Cerebellar cortex (tissue), 1 donor: Measurements from ENCODE around the gene S1PR2.
"Not testable (repeated sequence)": the region's sequence is repeated elsewhere in the genome, so short reads cannot be mapped to it uniquely, and the experiment has no call there.

Source experiments
- DNase-seq: peaks from one replicate; pipeline ENCODE4 v3.0.0-alpha.2; 2015; ENCODE audit warnings: low spot score

Gene S1PR2

GRCh38 chr19:10254244-10254643 lies 23.1 kb upstream of the S1PR2 start:
- DNase-seq: no peak

DNA sequence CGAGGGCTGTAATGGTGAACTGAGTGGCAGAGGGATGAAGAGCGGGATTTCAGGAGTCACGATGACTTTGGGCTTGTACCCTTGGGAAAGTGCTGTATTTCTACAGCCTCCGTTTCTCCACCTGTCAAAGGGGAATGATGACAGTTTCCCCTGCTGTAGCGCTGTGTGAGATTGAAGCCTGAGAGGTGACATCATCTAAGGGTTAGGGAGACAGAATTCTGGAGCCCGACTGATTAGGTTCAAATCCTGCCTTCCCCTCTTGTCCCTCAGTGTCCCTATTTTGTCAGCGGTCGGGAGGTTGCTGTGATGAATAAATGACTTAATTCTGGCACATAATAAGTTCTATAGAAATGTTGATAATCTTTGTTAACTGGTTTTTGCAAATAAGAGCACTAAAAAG lies 21.6 kb upstream of the S1PR2 start:
- DNase-seq: no peak

DNA sequence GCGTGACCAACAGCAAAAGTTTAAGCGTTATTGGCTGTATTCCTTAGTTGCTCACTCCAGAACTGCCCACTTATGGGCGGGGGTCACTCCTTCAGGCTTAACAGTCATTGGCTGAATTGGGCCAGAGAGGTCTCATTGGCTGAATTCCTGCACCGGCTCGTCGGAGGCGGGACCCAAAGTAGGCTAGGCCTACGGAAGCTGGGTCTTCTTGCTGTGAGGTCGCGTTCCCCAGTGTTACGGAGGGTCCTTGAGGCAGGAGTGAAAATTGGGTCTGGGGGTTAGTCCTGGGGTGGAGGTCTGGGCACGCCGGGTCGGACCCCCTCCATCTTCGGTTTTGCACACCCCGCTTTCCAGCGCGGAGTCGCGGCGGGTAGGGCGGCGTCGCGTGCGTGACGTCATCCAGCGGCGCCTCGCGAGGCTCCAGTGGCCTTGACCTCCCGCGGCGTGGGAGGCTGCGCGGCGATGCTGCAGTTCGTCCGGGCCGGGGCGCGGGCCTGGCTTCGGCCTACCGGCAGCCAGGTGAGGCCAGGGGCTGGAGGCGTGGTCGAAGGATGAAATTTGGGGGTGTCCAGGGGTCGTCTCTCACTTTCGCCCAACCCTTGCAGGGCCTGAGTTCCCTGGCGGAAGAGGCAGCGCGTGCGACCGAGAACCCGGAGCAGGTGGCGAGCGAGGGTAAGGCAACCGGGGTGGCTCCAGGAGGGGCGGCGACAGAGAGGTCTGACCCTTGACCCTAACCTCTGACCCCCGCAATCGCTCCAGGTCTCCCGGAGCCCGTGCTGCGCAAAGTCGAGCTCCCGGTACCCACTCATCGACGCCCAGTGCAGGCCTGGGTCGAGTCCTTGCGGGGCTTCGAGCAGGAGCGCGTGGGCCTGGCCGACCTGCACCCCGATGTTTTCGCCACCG lies 20.9 kb upstream of the S1PR2 start, which contains the start of gene MRPL4:
TSS of gene MRPL4 (plus strand) at position 423 of the 903 bp plus-strand sequence. CDS start at position 463, 40 bp downstream.
- DNase-seq: peak; percentile 100

GRCh38 chr19:10246511-10246910 lies 15.4 kb upstream of the S1PR2 start:
- DNase-seq: no peak

GRCh38 chr19:10245189-10245939 lies 14.2 kb upstream of the S1PR2 start:
- no peak for DNase-seq

DNA sequence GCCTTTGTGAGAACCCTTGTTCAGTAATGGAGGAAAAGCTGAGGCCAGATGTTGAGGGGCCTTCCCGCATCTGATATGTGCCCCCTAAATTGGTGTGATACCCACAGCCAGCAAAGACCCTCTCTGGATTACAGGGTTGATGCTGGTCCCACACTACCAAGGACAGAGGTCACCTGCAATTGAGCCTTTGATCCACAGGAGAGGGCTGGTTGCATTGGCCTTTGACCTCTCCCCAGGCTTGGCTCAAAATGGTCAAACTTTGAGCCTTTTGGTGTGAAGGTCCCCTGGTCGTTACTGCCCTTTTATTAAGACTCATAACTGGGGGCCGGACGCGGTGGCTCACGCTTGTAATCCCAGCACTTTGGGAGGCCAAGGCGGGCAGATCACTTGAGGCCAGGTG lies 12.5 kb upstream of the S1PR2 start:
- no peak for DNase-seq

DNA sequence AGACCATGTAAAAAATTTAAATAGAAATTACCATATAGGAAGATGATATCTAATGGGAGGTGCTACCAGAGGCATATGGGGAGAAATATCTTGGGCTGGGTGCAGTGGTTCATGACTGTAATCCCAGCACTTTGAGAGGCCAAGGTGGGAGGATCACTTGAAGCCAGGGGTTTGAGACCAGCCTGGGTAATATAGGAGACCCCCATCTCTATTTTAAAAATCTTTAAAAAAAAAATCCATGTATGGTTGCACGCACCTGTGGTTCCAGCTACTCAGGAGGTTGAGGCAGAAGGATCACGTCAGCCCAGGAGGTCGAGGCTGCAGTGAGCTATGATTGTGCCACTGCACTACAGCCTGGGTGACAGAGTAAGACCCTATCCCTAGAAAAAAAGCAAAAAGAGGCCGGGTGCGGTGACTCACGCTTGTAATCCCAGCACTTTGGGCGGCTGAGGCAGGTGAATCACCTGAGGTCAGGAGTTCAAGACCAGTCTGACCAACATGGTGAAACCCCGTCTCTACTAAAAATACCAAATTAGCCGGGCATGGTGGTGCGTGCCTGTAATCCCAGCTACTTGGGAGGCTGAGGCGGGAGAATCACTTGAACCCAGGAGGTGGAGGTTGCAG lies 10.8 kb upstream of the S1PR2 start:
- DNase-seq: not testable (repeated sequence)

DNA sequence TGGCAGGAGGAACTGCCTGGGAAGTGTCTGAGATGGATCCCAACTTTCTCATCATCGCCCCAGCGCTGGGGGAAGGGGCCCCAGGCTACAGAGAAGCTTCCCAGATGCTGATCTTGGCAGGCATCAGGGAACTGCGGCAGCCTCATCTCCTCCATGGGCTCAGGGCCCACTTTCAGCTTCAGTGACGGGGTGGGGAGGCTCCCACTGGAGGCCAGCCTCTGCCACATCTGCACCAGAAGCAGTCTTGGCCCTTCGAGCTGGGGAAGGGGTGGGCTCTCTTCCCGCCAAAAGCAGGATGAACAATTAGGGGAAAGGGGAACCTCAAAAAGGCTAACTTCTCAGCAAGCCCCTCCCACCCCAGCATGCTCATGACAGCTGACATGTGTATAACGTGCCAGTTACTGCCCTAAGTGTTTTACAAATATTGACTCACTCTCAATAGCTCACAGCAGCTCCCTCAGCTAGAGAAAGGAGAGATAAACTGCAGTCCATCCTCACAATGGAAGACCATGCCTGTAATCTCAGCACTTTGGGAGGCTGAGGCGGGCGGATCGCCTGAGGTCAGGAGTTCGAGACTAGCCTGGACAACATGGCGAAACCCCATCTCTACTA lies 7.1 kb upstream of the S1PR2 start:
- no peak for DNase-seq

DNA sequence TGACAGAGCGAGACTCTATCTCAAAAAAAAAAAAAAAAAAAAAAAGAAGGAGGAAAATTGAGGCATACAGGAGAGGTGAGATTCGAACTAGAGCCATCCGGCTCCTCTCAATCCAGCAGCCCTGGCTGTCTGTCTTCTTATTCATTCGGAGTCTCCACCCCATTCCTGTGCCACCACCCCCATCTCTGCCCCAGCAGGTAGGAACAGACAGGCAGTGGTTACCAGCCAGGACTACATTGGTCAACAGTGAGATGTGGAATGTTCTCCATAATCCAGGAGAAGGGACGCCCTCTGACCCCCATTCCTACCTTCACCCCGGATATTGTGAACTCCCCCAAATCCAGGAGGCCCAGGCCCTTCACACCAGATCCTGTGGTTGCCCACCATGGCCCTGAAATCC lies 6.6 kb upstream of the S1PR2 start:
- no peak for DNase-seq

DNA sequence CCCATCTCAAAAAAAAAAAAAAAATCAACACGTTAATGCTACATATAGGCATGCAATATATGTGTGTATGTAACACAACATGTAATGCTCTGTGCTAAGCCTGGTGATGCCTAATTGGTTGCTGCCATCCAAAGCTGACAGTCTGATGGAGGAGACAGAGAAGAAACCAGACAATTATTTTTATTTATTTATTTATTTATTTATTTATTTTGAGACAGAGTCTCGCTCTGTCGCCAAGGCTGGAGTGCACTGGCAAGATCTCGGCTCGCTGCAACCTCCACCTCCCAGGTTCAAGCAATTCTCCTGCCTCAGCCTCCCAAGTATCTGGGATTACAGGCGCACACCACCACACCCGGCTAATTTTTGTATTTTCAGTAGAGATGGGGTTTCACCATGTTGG lies 4.3 kb upstream of the S1PR2 start:
- not testable (repeated sequence) for DNase-seq

GRCh38 chr19:10235003-10235402 lies 3.9 kb upstream of the S1PR2 start:
- no peak for DNase-seq

DNA sequence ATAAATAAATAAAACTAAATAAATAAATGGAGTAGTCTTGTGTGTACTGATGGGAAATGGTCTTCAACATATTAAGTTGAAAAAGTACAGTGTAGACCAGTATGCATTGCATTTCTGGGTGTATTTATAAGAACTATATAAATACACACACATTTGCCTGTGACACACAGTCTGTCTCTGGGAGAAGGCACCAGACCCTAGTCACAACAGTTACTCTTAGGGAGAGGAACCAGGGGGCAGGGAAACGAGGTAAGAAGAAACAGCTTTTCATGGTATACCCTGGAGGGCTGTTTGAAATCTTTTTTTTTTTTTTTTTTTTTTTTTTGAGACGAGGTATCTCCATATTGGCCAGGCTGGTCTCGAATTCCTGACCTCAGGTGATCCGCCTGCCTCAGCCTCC lies 2.8 kb upstream of the S1PR2 start:
- DNase-seq: no peak

DNA sequence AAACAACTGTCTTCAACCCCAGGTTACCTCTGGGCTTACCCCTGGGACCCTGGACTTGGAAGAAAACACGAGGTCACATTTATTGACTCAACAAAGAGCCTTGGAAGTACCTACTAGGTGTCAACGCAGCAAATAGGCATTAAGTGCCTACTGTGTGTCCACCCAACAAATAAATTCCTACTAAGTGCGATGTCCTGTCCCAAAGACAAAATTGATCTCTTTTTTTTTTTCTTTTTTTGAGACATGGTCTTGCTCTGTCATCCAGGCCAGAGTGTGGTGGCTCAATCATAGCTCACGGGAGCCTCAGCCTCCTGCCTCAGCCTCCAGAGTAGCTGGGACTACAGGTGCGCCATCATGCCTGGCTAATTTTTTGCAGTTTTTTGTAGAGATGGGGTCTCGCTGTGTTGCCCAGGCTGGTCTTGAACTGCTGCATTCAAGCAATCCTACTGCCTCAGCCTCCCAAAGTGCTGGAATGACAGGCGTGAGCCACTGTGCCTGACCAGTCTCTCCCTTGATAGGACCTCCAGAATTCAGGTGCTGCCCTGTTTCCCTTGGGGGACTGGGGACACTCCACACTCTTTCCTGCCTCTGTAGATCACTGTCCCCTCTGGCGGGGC lies 589 bp upstream of the S1PR2 start:
- DNase-seq: no peak

DNA sequence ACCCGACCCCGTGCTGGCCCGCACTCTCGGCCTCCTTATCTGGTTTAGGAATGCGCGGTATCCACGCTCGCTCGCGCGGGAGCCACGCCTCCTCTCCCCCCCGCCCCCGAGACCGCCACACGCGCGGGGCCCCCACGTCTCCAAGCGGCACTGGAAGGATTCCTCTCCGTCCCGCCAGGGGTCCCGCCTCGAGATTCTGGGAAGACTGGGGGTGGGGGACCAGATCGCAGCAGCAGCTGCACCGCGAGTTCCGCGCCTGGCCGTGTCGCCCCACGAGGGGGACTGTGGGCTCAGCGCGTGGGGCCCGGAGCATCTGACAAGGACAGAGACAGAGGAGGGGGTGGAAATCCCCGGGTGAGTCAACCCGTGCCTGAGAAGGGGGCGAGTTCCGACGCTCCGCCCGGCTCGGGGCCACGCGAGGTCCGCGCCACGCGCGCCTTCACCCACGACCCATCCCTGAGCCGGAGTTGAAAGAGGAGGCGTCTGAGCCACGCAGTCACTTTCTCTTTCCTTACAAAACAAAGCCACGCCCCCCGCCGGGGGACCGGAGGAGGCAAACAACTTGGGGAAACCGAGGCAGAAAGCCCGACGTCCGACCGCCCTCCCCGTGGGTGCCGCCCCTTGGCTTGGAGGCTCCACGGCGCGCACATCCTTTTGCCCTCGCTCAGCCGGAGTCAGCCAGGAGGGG lies 814 bp downstream of the S1PR2 start:
- no peak for DNase-seq

DNA sequence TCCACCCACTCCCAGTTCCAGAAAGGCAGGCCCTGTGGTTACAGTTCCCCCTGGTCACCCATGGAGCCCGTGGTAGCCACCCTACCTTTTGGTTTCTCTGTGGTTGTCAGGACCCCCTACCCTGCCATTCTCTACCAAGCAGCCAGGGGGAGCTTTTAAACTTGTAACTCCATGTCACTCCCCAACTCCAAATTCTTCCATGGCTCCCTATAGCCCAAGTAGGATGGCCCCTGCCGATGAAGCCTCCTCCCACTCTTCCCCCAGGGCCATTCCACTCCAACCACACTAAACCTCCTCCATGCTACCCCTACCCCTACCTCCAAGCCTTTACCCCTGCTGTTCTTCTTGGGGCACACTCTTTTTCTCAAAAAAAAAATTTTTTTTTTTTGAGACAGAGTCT lies 2.2 kb downstream of the S1PR2 start:
- DNase-seq: peak; percentile 56

GRCh38 chr19:10228393-10228792 lies 2.7 kb downstream of the S1PR2 start:
- no peak for DNase-seq

- DNase-seq: no peak
Observed at GRCh38 chr19:10227026-10227971, 3.8 kb downstream of the S1PR2 start.

GRCh38 chr19:10226376-10227025 lies 4.6 kb downstream of the S1PR2 start:
- DNase-seq: no peak

DNA sequence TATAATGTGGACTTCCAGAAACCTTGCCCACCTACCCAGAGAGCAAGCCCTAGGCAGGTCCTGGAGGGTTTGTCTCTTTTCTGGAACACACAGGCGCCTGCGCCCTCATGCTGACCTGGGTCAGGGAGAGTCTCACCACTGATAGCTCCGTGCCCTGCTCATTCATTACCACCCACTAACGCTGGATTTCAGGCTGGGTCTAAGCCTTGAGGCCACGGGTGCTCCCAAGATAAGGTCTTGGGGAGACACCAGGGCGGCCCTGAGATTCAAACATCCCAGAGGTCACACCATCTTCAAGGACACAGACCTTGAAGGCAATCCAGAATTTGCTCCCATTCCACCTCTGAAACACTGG lies 5.1 kb downstream of the S1PR2 start:
- DNase-seq: no peak

DNA sequence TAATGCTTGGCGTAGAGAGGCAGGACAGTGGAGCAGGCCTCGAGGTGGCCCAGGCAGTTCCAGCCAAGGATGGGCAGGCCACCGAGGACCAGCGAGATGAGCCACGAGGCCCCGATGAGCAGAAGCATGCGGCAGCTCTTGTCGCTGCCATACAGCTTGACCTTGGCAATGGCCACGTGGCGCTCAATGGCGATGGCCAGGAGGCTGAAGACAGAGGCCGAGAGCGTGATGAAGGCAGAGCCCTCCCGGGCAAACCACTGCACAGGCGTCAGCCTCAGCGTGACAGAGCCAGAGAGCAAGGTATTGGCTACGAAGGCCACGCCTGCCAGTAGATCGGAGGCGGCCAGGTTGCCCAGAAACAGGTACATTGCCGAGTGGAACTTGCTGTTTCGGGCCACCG lies 6.8 kb downstream of the S1PR2 start:
- DNase-seq: no peak
